Transverse colon (tissue), 4 donors: Measurements from ENCODE around the gene TPO. TPM values are rescaled to one million over a fixed set of nuclear protein-coding genes. Genes with fewer than 3 reads are reported as not detected.

Source experiments
- DNase-seq: peaks from one replicate; pipeline ENCODE4 v3.0.0-alpha.2; 2019
- H3K27ac ChIP-seq, 4 donors: fragments of 200-600 bp; sonication (generic); 2 replicates each; pipeline ENCODE4 v1.5.1; 2016 to 2018; ENCODE audit warnings: inconsistent platforms in 4 of 4
- H3K27me3 ChIP-seq: fragments of 200-600 bp; sonication (generic); 2 replicates; pipeline ENCODE4 v1.5.1; 2017; ENCODE audit warnings: inconsistent platforms
- H3K36me3 ChIP-seq, 4 donors: fragments of 200-600 bp; sonication (generic); 2 replicates each; pipeline ENCODE4 v1.5.1; 2017 to 2019; ENCODE audit warnings: inconsistent platforms in 4 of 4
- H3K4me1 ChIP-seq, 4 donors: fragments of 200-600 bp; sonication (generic); 2 replicates each; pipeline ENCODE4 v1.5.1; 2017 to 2020; ENCODE audit warnings: inconsistent platforms in 4 of 4
- H3K4me3 ChIP-seq, 4 donors: fragments of 200-600 bp; sonication (generic); 1 replicate in 1 of 4; 2 replicates in 3 of 4; pipeline versions ENCODE4 v1.5.1 to v1.6.1; 2017 to 2019; ENCODE audit warnings: inconsistent platforms in 4 of 4
- H3K9me3 ChIP-seq, 2 donors: fragments of 200-600 bp; sonication (generic); 2 replicates each; pipeline ENCODE4 v1.5.1; 2017 to 2019; ENCODE audit warnings: inconsistent platforms in 2 of 2
- CTCF ChIP-seq, 5 experiments: fragments of 200-600 bp in 3 of 5; fragments of 450-650 bp in 2 of 5; sonication (generic) in 3 of 5; IDR thresholded peaks; 1 replicate in 2 of 5; 2 replicates in 3 of 5; pipeline ENCODE4 v1.5.1; 2016 to 2017; ENCODE audit warnings: antibody characterized with exemption in 5 of 5, inconsistent platforms in 3 of 5, mild to moderate bottlenecking in 2 of 5, moderate library complexity in 1 of 5
- EP300 ChIP-seq: sonication (generic); formaldehyde crosslinking; IDR thresholded peaks from one replicate; pipeline ENCODE4 v1.6.1; 2017; ENCODE audit warnings: antibody characterized with exemption, low read depth
- POLR2A ChIP-seq: fragments of 450-650 bp; IDR thresholded peaks from one replicate; pipeline ENCODE4 v1.6.1; 2016; ENCODE audit warnings: antibody characterized with exemption, mild to moderate bottlenecking, moderate library complexity
- POLR2AphosphoS5 ChIP-seq, 3 donors: sonication (generic); formaldehyde crosslinking; IDR thresholded peaks; one replicate each; pipeline ENCODE4 v1.6.1; 2016; ENCODE audit warnings: antibody characterized with exemption in 3 of 3
- WGBS, 2 donors: methylation state at CpG; one replicate each; pipeline ENCODE4 v1.1.5; 2018; ENCODE audit warnings: low coverage in 1 of 2; 5-methylcytosine and 5-hydroxymethylcytosine counted together
- in situ Hi-C, 4 donors: fragments of 200-750 bp; cut with MboI; loops; one replicate each; pipeline versions ENCODE4 v1.15.0 to v1.15.1; 2017; ENCODE audit warnings: low sequenced_read_pairs in 3 of 4, low pct_ligation_motif_present in 1 of 4, low pct_unique_long_range_greater_than_20kb in 1 of 4
- intact Hi-C: fragments of 100-400 bp; cut with DNase I; formaldehyde crosslinking; loops from one replicate; pipeline ENCODE4 v1.15.1; 2023; ENCODE audit warnings: low total_unique reads
- total RNA-seq, 4 donors: library from RNA; depleted of rRNA; stranded (reverse); fragments of >200 nt; gene quantifications; one replicate each; pipeline ENCODE4 v1.1.0, GENCODE V29; 2016

TPO gene
- total RNA-seq, 4 donors from 2014 or later, result 1.4 to 5.8 (median 3.8) TPM

GRCh38 chr2:1481406-1482252, 68.4 kb downstream of the TPO start:
- no peaks in the 10 kb centered on the region for H3K36me3 ChIP-seq
- intact Hi-C loops, result no loop called here
- TF ChIP-seq EP300, result no peak
- in situ Hi-C loops, result no loop called here
- no peaks in the 10 kb centered on the region for H3K9me3 ChIP-seq
- H3K4me1 ChIP-seq, result no peaks in the 10 kb centered on the region
- H3K4me3 ChIP-seq, result no peak overlapping the region
- WGBS, 2 donors, result 81 to 92% methylated on average over 9 to 20 of the region's 20 CpGs
- no peak for DNase-seq
- no peak overlapping the region for H3K27ac ChIP-seq
- H3K27me3 ChIP-seq, result no peaks in the 10 kb centered on the region

- in situ Hi-C loops, result no loop called here
- Histone ChIP-seq H3K4me3 (no peak overlapping the region), H3K4me1 (no peaks in the 10 kb centered on the region), H3K9me3 (no peaks in the 10 kb centered on the region), H3K27ac (no peak overlapping the region), H3K36me3 (no peaks in the 10 kb centered on the region), H3K27me3 (no peaks in the 10 kb centered on the region)
- 80 to 86% methylated on average over 4 to 9 of the region's 9 CpGs for WGBS, 2 donors
- no peak for DNase-seq
- intact Hi-C loops, result no loop called here
- TF ChIP-seq POLR2AphosphoS5 (IDR thresholded peaks at IDR 0.05), result no peak
- TF ChIP-seq EP300, result no peak
- TF ChIP-seq POLR2A, result no peak
- TF ChIP-seq CTCF (IDR thresholded peaks at IDR 0.05), result no peak
Measured at GRCh38 chr2:1482253-1482675, 69.0 kb downstream of the TPO start.

DNA sequence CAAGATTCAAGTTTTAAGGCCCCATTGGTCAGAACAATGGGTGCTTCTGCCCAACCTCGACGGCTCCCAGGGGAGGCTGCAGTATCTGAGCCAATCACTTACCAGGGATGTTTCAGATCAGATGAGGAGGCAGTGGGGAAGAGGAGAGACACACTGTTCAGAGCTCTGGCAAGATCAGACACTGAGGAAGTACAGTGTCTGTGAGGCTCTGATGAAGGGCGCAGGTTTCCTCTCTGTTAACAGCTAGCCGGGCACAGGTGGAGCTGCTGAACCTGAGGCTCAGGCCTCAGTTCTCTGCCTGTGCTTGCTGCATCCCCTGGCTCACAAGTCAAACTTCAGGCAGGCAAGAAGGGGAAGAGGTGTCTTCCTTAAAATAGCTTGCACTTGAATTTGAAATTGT, 69.7 kb downstream of the TPO start:
- H3K27me3 ChIP-seq, result no peaks in the 10 kb centered on the region
- no peak overlapping the region for H3K27ac ChIP-seq
- TF ChIP-seq EP300 (no peak), CTCF (IDR thresholded peaks at IDR 0.05) (no peak), POLR2AphosphoS5 (IDR thresholded peaks at IDR 0.05) (no peak), POLR2A (no peak)
- no peaks in the 10 kb centered on the region for H3K36me3 ChIP-seq
- in situ Hi-C loops, result no loop called here
- no peak overlapping the region for H3K4me3 ChIP-seq
- H3K4me1 ChIP-seq, result no peaks in the 10 kb centered on the region
- H3K9me3 ChIP-seq, result no peaks in the 10 kb centered on the region
- DNase-seq, result no peak
- 69% methylated on average over 4 of the region's 4 CpGs; no CpG with 5 or more reads in 1 of the 2 donors for WGBS, 2 donors
- intact Hi-C loops, result no loop called here

- Histone ChIP-seq H3K27me3 (no peaks in the 10 kb centered on the region), H3K4me3 (no peak overlapping the region), H3K9me3 (no peaks in the 10 kb centered on the region), H3K36me3 (no peaks in the 10 kb centered on the region), H3K27ac (no peak overlapping the region), H3K4me1 (no peaks in the 10 kb centered on the region)
- no peak for DNase-seq
- in situ Hi-C loops (no loop called here), intact Hi-C loops (no loop called here)
- no peak for TF ChIP-seq CTCF (IDR thresholded peaks at IDR 0.05)
- TF ChIP-seq POLR2AphosphoS5 (IDR thresholded peaks at IDR 0.05), result no peak
- TF ChIP-seq POLR2A, result no peak
- no peak for TF ChIP-seq EP300
- 77% methylated on average over 9 of the region's 9 CpGs; no CpG with 5 or more reads in 1 of the 2 donors for WGBS, 2 donors
Measured at GRCh38 chr2:1483551-1483950, 70.3 kb downstream of the TPO start.
